HG02642 (cell line): ENCODE measurements around the gene PLXNA3.
A peak's percentile ranks its signal among the peaks of the same experiment; 100 is the strongest.
"Not testable (repeated sequence)": the region's sequence is repeated elsewhere in the genome, so short reads cannot be mapped to it uniquely, and the experiment has no call there.

Experiments used
- ATAC-seq: cut with Tn5 transposase; IDR thresholded peaks from one replicate; pipeline ENCODE4 v1.9.1; 2021; ENCODE audit warnings: mild to moderate bottlenecking; ENCODE audit not compliant: unreplicated experiment, poor library complexity

Gene PLXNA3

GRCh38 chrX:154494715-154495114, 36.6 kb downstream of the PLXNA3 start:
- ATAC-seq = no peak

GRCh38 chrX:154495472-154495922, 37.4 kb downstream of the PLXNA3 start:
- ATAC-seq = no peak

- not testable (repeated sequence) for ATAC-seq
Observed at GRCh38 chrX:154496591-154497137, 38.6 kb downstream of the PLXNA3 start.

GRCh38 chrX:154501423-154501822, 43.3 kb downstream of the PLXNA3 start:
- not testable (repeated sequence) for ATAC-seq

- ATAC-seq = no peak
Observed at GRCh38 chrX:154502098-154502497, 44.0 kb downstream of the PLXNA3 start.

GRCh38 chrX:154502989-154503388, 44.9 kb downstream of the PLXNA3 start:
- ATAC-seq = no peak

GRCh38 chrX:154505734-154506133, 47.7 kb downstream of the PLXNA3 start:
- no peak for ATAC-seq

GRCh38 chrX:154506483-154507332, 48.6 kb downstream of the PLXNA3 start:
- no peak for ATAC-seq

- ATAC-seq = no peak
Observed at GRCh38 chrX:154507673-154508383, 49.7 kb downstream of the PLXNA3 start.

GRCh38 chrX:154508384-154508745, 50.3 kb downstream of the PLXNA3 start:
- no peak for ATAC-seq

- ATAC-seq = no peak
Observed at GRCh38 chrX:154509455-154509854, 51.4 kb downstream of the PLXNA3 start.

GRCh38 chrX:154511761-154512160, 53.7 kb downstream of the PLXNA3 start:
- ATAC-seq = no peak

GRCh38 chrX:154512879-154513553, 54.9 kb downstream of the PLXNA3 start:
- no peak for ATAC-seq

- no peak for ATAC-seq
Observed at GRCh38 chrX:154513716-154514115, 55.6 kb downstream of the PLXNA3 start.

GRCh38 chrX:154515090-154515965, 57.2 kb downstream of the PLXNA3 start:
- no peak for ATAC-seq

GRCh38 chrX:154515966-154516655, 58.0 kb downstream of the PLXNA3 start, which contains the start of gene FAM3A:
TSS of gene FAM3A (minus strand) at chrX:154516232. CDS start at chrX:154515772, 460 bp downstream.
- ATAC-seq = peak; percentile 96

- ATAC-seq = no peak
Observed at GRCh38 chrX:154516656-154517100, 58.6 kb downstream of the PLXNA3 start.

GRCh38 chrX:154517101-154517781, 59.2 kb downstream of the PLXNA3 start:
- ATAC-seq = no peak
